Tibial artery (tissue), 4 donors: Measurements from ENCODE around the gene NR3C2.

Experiments used
- DNase-seq, 2 donors: peaks; one replicate each; pipeline ENCODE4 v3.0.0-alpha.2; 2019
- H3K27ac ChIP-seq, 2 donors: fragments of 200-600 bp; sonication (generic) in 1 of 2; 1 replicate in 1 of 2; 2 replicates in 1 of 2; pipeline ENCODE4 v1.5.1; 2018 to 2019; ENCODE audit warnings: mild to moderate bottlenecking in 1 of 2
- H3K27me3 ChIP-seq, 2 donors: fragments of 200-600 bp; sonication (generic) in 1 of 2; one replicate each; pipeline versions ENCODE4 v1.5.1 to v1.6.0; 2016 to 2019
- H3K36me3 ChIP-seq, 3 donors: fragments of 200-600 bp; sonication (generic) in 2 of 3; one replicate each; pipeline ENCODE4 v1.5.1; 2016 to 2019; ENCODE audit warnings: mild to moderate bottlenecking in 2 of 3
- H3K4me1 ChIP-seq, 4 donors: fragments of 200-600 bp; sonication (generic) in 2 of 4; 1 replicate in 3 of 4; 2 replicates in 1 of 4; pipeline ENCODE4 v1.5.1; 2016 to 2019
- H3K4me3 ChIP-seq, 2 donors: fragments of 200-600 bp; sonication (generic) in 1 of 2; 1 replicate in 1 of 2; 2 replicates in 1 of 2; pipeline ENCODE4 v1.5.1; 2018 to 2019; ENCODE audit warnings: mild to moderate bottlenecking in 2 of 2
- H3K9me3 ChIP-seq, 3 donors: fragments of 200-600 bp; sonication (generic) in 1 of 3; one replicate each; pipeline ENCODE4 v1.5.1; 2016 to 2019
- CTCF ChIP-seq, 2 experiments: fragments of 200-600 bp in 1 of 2; fragments of 450-650 bp in 1 of 2; IDR thresholded peaks; one replicate each; pipeline ENCODE4 v1.5.1; 2017 to 2019; ENCODE audit warnings: antibody characterized with exemption in 2 of 2, mild to moderate bottlenecking in 1 of 2, moderate library complexity in 1 of 2
- intact Hi-C: fragments of 100-400 bp; cut with DNase I; formaldehyde crosslinking; loops from one replicate; pipeline ENCODE4 v1.15.0; 2023; ENCODE audit warnings: low total_unique reads

The NR3C2 gene

DNA sequence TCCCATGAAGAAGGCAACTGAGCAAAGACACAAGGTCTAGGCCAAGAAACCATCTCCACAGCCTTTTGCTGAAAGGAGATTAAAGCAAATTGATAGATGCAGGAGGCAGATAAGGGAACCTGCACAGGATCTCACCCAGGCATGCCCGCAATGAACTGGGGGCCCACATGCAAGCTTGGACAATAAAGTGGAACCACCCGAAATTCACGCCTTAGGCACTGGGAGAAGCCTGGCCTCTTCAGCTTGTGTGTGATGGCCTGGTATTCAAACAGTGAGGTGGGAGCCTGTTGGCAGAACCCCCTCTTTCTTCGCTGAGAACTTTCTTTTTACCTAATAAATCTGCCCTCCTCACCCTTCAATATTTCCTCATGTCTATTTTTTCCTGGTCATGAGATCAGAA, 213.2 kb downstream of the NR3C2 start:
- intact Hi-C loops = no loop called here
- peaks cover 0 to 22% (median 4%) of the 10 kb centered on the region in 4 donors for H3K4me1 ChIP-seq
- DNase-seq = no peak

GRCh38 chr4:148227147-148227546, 215.1 kb downstream of the NR3C2 start:
- intact Hi-C loops = no loop called here
- H3K4me1 ChIP-seq = peaks cover 0 to 22% (median 4%) of the 10 kb centered on the region in 4 donors
- H3K27ac ChIP-seq = no peak overlapping the region
- H3K27me3 ChIP-seq = no peaks in the 10 kb centered on the region
- no peaks in the 10 kb centered on the region for H3K36me3 ChIP-seq
- no peak for TF ChIP-seq CTCF (IDR thresholded peaks at IDR 0.05)
- no peak for DNase-seq
- no peaks in the 10 kb centered on the region for H3K9me3 ChIP-seq
- H3K4me3 ChIP-seq = no peak overlapping the region

More for the DNA sequence above, 213.2 kb downstream of the NR3C2 start:
- no peak for TF ChIP-seq CTCF (IDR thresholded peaks at IDR 0.05)
- Histone ChIP-seq H3K9me3 (peaks cover 0 to 6% (median 0%) of the 10 kb centered on the region in 3 donors), H3K27ac (peak overlapping the region in 1 of 2 donors; percentile 5), H3K27me3 (no peaks in the 10 kb centered on the region), H3K4me3 (no peak overlapping the region), H3K36me3 (no peaks in the 10 kb centered on the region)

GRCh38 chr4:148226341-148226740, 215.9 kb downstream of the NR3C2 start:
- intact Hi-C loops = no loop called here
- Histone ChIP-seq H3K9me3 (no peaks in the 10 kb centered on the region), H3K4me3 (no peak overlapping the region), H3K27ac (no peak overlapping the region), H3K27me3 (no peaks in the 10 kb centered on the region), H3K4me1 (peaks cover 0 to 22% (median 4%) of the 10 kb centered on the region in 4 donors), H3K36me3 (no peaks in the 10 kb centered on the region)
- no peak for TF ChIP-seq CTCF (IDR thresholded peaks at IDR 0.05)
- no peak for DNase-seq

GRCh38 chr4:148225639-148226038, 216.6 kb downstream of the NR3C2 start:
- DNase-seq = no peak
- Histone ChIP-seq H3K27ac (no peak overlapping the region), H3K4me3 (no peak overlapping the region), H3K36me3 (no peaks in the 10 kb centered on the region), H3K4me1 (peaks cover 0 to 22% (median 4%) of the 10 kb centered on the region in 4 donors), H3K27me3 (no peaks in the 10 kb centered on the region), H3K9me3 (no peaks in the 10 kb centered on the region)
- no peak for TF ChIP-seq CTCF (IDR thresholded peaks at IDR 0.05)
- intact Hi-C loops = no loop called here

DNA sequence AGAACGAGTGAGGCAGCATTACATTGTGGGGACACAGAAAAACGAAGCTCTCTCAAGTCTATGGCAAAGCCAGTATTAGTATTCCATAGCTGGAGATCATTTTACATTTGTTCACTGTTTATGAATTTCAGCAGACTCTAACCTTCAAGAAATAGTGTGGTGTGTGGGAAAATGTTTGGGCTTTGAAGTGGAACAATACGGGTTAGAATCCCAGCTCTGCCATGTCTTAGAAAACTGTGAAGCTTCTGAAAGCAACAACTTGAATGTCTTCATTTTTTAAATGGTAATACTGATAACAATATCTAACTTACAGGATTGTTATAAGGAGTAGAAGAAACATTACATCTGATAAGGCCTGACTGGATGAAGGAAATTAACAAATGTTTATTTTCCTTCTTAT, 217.7 kb downstream of the NR3C2 start:
- no peak for DNase-seq
- intact Hi-C loops = no loop called here
- peaks cover 0 to 16% (median 4%) of the 10 kb centered on the region in 4 donors for H3K4me1 ChIP-seq
- no peak overlapping the region for H3K27ac ChIP-seq
- no peak overlapping the region for H3K4me3 ChIP-seq
- no peaks in the 10 kb centered on the region for H3K9me3 ChIP-seq
- H3K27me3 ChIP-seq = no peaks in the 10 kb centered on the region
- no peaks in the 10 kb centered on the region for H3K36me3 ChIP-seq
- TF ChIP-seq CTCF (IDR thresholded peaks at IDR 0.05) = no peak
